Putamen (tissue), 1 donor: Measurements from ENCODE around the gene SMCHD1.

Experiments
- DNase-seq: peaks from one replicate; pipeline ENCODE4 v3.0.0-alpha.2; 2016; ENCODE audit warnings: low spot score

The SMCHD1 gene

DNA sequence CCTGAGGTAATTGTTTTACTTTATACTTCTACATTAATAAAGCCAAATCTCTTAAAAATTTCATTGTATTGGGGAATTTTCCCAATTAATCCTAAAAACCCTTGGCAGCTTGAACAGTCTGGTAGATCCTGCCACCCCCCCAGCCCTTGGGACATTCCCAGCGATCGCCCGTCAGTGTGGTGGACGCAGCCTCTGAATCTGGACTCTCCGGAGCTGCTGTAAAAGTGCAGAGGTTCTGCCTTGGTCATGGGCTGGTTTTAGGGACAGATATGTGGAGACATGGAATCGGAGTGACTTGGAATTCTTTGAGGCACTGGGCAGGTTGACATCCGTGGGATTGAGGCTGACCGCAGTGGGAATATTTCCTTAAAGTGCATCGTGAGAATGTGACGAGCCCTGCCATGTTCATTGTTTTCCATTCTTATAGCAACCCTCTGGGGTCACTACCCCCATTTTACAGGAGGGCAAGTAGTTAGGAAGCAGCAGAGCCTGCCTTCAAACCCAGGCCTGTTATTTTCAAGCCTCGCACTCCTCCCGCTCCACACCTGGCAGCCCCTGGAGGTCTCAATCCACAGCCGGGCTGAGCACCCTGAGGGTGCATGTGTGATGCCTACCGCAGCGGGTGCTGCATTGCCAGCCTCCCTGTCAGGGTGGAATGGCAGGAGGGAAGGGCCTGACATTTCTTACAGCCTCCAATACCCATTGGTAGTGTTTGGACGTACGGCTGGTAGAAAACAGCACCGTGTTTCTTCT, 197.8 kb downstream of the SMCHD1 start:
- no peak for DNase-seq

DNA sequence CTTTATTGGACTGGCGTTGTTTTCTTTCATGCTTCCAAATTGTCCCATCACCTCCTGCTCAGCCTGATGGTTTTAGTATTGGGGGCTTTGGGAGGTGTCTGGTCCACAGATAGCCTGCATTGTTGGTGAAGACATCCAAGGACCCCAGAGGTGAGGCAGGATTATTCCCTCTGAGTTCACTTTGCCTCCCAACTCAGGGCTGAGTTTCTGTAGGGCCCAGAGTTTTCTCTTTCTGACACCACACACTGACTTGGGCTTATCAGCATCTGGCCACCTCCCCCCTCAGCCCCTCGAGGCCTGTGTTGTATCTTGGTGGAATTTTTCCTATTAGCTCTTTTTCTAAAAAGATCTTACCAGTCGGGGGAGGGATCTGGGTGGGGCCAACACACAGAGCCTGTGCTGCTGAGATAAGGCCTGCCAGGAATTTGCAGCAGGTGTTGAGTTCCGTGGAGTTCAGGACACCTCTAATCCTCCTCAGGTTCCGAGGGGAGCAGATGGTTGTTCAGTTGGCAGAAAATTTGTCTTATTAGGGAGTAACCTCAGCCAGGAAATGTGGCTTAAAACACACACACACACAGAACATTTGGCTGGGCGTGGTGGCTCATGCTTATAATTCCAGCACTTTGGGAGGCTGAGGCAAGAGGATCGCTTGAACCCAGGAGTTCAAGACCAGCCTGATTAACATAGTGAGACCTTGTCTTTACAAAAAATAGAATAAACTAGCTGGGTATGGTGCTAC, 198.6 kb downstream of the SMCHD1 start:
- DNase-seq = no peak
